ENCODE measurements around the gene GRB7. TPM values are rescaled to one million over a fixed set of nuclear protein-coding genes. Genes with fewer than 3 reads are reported as not detected.
"Not testable (repeated sequence)": the region's sequence is repeated elsewhere in the genome, so short reads cannot be mapped to it uniquely, and the experiment has no call there.

Gene GRB7
- total RNA-seq, 5 donors from 2014 or later (not counting 1 experiment from before 2014, with no cell fraction given), result 0.19 to 0.41 (median 0.30) TPM; not detected in 2

- ChIA-PET CTCF (no interaction called here), POLR2A (no interaction called here)
Observed at GRCh38 chr17:39722104-39722503, 15.6 kb upstream of the GRB7 start.

GRCh38 chr17:39722965-39723848 is 14.5 kb upstream of the GRB7 start:
- Histone ChIP-seq H3K27ac (ENCODE audit: low read length) (no peak overlapping the region), H3K9me3 (no peaks in the 10 kb centered on the region), H3K4me1 (ENCODE audit: control insufficient read depth in 1 of 2, extremely low read depth in 1 of 2, insufficient read depth in 2 of 2, low read length in 2 of 2) (peaks cover 0 to 8% of the 10 kb centered on the region in 2 experiments), H3K4me3 (ENCODE audit: control insufficient read depth in 1 of 2, extremely low read depth in 1 of 2, low read length in 1 of 2) (no peak overlapping the region), H3K27me3 (replicated peaks in 1 of 2; ENCODE audit: control insufficient read depth in 2 of 2, extremely low read depth in 1 of 2, insufficient read depth in 2 of 2, low read length in 1 of 2) (no peaks in the 10 kb centered on the region), H3K36me3 (ENCODE audit: control insufficient read depth in 2 of 2, extremely low read depth in 1 of 2, insufficient read depth in 1 of 2, low read length in 1 of 2) (peaks cover 7 to 10% of the 10 kb centered on the region in 2 donors)
- H3K27ac Mint-ChIP-seq, result no peak overlapping the region
- POLR2A ChIA-PET, result no interaction called here
- H3K27me3 Mint-ChIP-seq, result no peaks in the 10 kb centered on the region
- ATAC-seq (replicated peaks in 1 of 4) (peak in 1 of 4 experiments; percentile 40), DNase-seq (no peak)
- H3K9me3 Mint-ChIP-seq, result no peaks in the 10 kb centered on the region
- no peak overlapping the region for H3K4me3 Mint-ChIP-seq
- peaks cover 3% of the 10 kb centered on the region for H3K36me3 Mint-ChIP-seq
- WGBS (ENCODE audit: insufficient coverage), result 89% methylated on average over 12 of the region's 34 CpGs
- CTCF ChIA-PET, result no interaction called here
- peaks cover 0 to 3% (median 2%) of the 10 kb centered on the region in 3 donors for H3K4me1 Mint-ChIP-seq

More at GRCh38 chr17:39722104-39722503, 15.6 kb upstream of the GRB7 start:
- ATAC-seq (replicated peaks in 1 of 4) (no peak), DNase-seq (no peak)
- no peaks in the 10 kb centered on the region for H3K27me3 Mint-ChIP-seq
- Histone ChIP-seq H3K27ac (ENCODE audit: low read length) (no peak overlapping the region), H3K4me3 (ENCODE audit: control insufficient read depth in 1 of 2, extremely low read depth in 1 of 2, low read length in 1 of 2) (no peak overlapping the region), H3K36me3 (ENCODE audit: control insufficient read depth in 2 of 2, extremely low read depth in 1 of 2, insufficient read depth in 1 of 2, low read length in 1 of 2) (peaks cover under 1 to 6% of the 10 kb centered on the region in 2 donors), H3K27me3 (replicated peaks in 1 of 2; ENCODE audit: control insufficient read depth in 2 of 2, extremely low read depth in 1 of 2, insufficient read depth in 2 of 2, low read length in 1 of 2) (no peaks in the 10 kb centered on the region), H3K4me1 (ENCODE audit: control insufficient read depth in 1 of 2, extremely low read depth in 1 of 2, insufficient read depth in 2 of 2, low read length in 2 of 2) (no peaks in the 10 kb centered on the region), H3K9me3 (no peaks in the 10 kb centered on the region)
- peaks cover 0 to 3% (median 0%) of the 10 kb centered on the region in 3 donors for H3K4me1 Mint-ChIP-seq
- no peaks in the 10 kb centered on the region for H3K9me3 Mint-ChIP-seq
- WGBS (ENCODE audit: insufficient coverage), result 83% methylated on average over 2 of the region's 6 CpGs
- no peak overlapping the region for H3K4me3 Mint-ChIP-seq
- no peak overlapping the region for H3K27ac Mint-ChIP-seq
- peaks cover 2% of the 10 kb centered on the region for H3K36me3 Mint-ChIP-seq

- H3K4me1 ChIP-seq (ENCODE audit: control insufficient read depth in 1 of 2, extremely low read depth in 1 of 2, insufficient read depth in 2 of 2, low read length in 2 of 2), result peaks cover 4 to 19% of the 10 kb centered on the region in 2 experiments
- ATAC-seq (replicated peaks in 1 of 4), result no peak
- no peak for DNase-seq
- Mint-ChIP-seq H3K27ac (peak overlapping the region in 1 of 2 donors; percentile 52), H3K4me1 (peaks cover 13 to 17% (median 16%) of the 10 kb centered on the region in 3 donors), H3K4me3 (no peak overlapping the region), H3K27me3 (no peaks in the 10 kb centered on the region), H3K9me3 (no peaks in the 10 kb centered on the region), H3K36me3 (peaks cover 8% of the 10 kb centered on the region)
- ChIA-PET CTCF (no interaction called here), POLR2A (no interaction called here)
- H3K9me3 ChIP-seq, result no peaks in the 10 kb centered on the region
- no peak overlapping the region for H3K4me3 ChIP-seq (ENCODE audit: control insufficient read depth in 1 of 2, extremely low read depth in 1 of 2, low read length in 1 of 2)
- H3K27me3 ChIP-seq (replicated peaks in 1 of 2; ENCODE audit: control insufficient read depth in 2 of 2, extremely low read depth in 1 of 2, insufficient read depth in 2 of 2, low read length in 1 of 2), result no peaks in the 10 kb centered on the region
- 97% methylated on average over 13 of the region's 13 CpGs for WGBS (ENCODE audit: insufficient coverage)
- no peak overlapping the region for H3K27ac ChIP-seq (ENCODE audit: low read length)
- H3K36me3 ChIP-seq (ENCODE audit: control insufficient read depth in 2 of 2, extremely low read depth in 1 of 2, insufficient read depth in 1 of 2, low read length in 1 of 2), result peaks cover 10 to 24% of the 10 kb centered on the region in 2 donors
Observed at GRCh38 chr17:39724731-39725130, 13.0 kb upstream of the GRB7 start.

- H3K4me3 ChIP-seq (ENCODE audit: control insufficient read depth in 1 of 2, extremely low read depth in 1 of 2, low read length in 1 of 2); H3K27me3 Mint-ChIP-seq; ATAC-seq (replicated peaks in 1 of 4); H3K36me3 Mint-ChIP-seq; CTCF ChIA-PET; H3K9me3 ChIP-seq; POLR2A ChIA-PET; H3K9me3 Mint-ChIP-seq; H3K4me3 Mint-ChIP-seq; DNase-seq; H3K27me3 ChIP-seq (replicated peaks in 1 of 2; ENCODE audit: control insufficient read depth in 2 of 2, extremely low read depth in 1 of 2, insufficient read depth in 2 of 2, low read length in 1 of 2); H3K27ac ChIP-seq (ENCODE audit: low read length); H3K27ac Mint-ChIP-seq: not testable (repeated sequence)
- Histone ChIP-seq H3K4me1 (ENCODE audit: control insufficient read depth in 1 of 2, extremely low read depth in 1 of 2, insufficient read depth in 2 of 2, low read length in 2 of 2) (peaks cover 4 to 29% of the 10 kb centered on the region in 2 experiments), H3K36me3 (ENCODE audit: control insufficient read depth in 2 of 2, extremely low read depth in 1 of 2, insufficient read depth in 1 of 2, low read length in 1 of 2) (peaks cover 10 to 24% of the 10 kb centered on the region in 2 donors)
- WGBS (ENCODE audit: insufficient coverage), result no CpG with 5 or more reads among the region's 1 CpG
- H3K4me1 Mint-ChIP-seq, result peaks cover 15 to 21% (median 19%) of the 10 kb centered on the region in 3 donors
Observed at GRCh38 chr17:39725923-39726322, 11.8 kb upstream of the GRB7 start.

- no peaks in the 10 kb centered on the region for H3K9me3 Mint-ChIP-seq
- ChIA-PET POLR2A (no interaction called here), CTCF (no interaction called here)
- no peaks in the 10 kb centered on the region for H3K9me3 ChIP-seq
- 96% methylated on average over 5 of the region's 9 CpGs for WGBS (ENCODE audit: insufficient coverage)
- DNase-seq, result no peak
- peaks cover 8% of the 10 kb centered on the region for H3K36me3 Mint-ChIP-seq
- no peak overlapping the region for H3K4me3 Mint-ChIP-seq
- peaks cover 15 to 22% (median 21%) of the 10 kb centered on the region in 3 donors for H3K4me1 Mint-ChIP-seq
- H3K27me3 ChIP-seq (replicated peaks in 1 of 2; ENCODE audit: control insufficient read depth in 2 of 2, extremely low read depth in 1 of 2, insufficient read depth in 2 of 2, low read length in 1 of 2), result no peaks in the 10 kb centered on the region
- peaks cover 10 to 24% of the 10 kb centered on the region in 2 donors for H3K36me3 ChIP-seq (ENCODE audit: control insufficient read depth in 2 of 2, extremely low read depth in 1 of 2, insufficient read depth in 1 of 2, low read length in 1 of 2)
- no peak overlapping the region for H3K27ac Mint-ChIP-seq
- H3K27me3 Mint-ChIP-seq, result no peaks in the 10 kb centered on the region
- H3K27ac ChIP-seq (ENCODE audit: low read length), result no peak overlapping the region
- H3K4me1 ChIP-seq (ENCODE audit: control insufficient read depth in 1 of 2, extremely low read depth in 1 of 2, insufficient read depth in 2 of 2, low read length in 2 of 2), result peaks cover 4 to 31% of the 10 kb centered on the region in 2 experiments
- no peak for ATAC-seq (replicated peaks in 1 of 4)
- H3K4me3 ChIP-seq (ENCODE audit: control insufficient read depth in 1 of 2, extremely low read depth in 1 of 2, low read length in 1 of 2), result no peak overlapping the region
Observed at GRCh38 chr17:39726617-39727016, 11.1 kb upstream of the GRB7 start.

GRCh38 chr17:39727556-39727955 is 10.2 kb upstream of the GRB7 start:
- H3K4me3 ChIP-seq (ENCODE audit: control insufficient read depth in 1 of 2, extremely low read depth in 1 of 2, low read length in 1 of 2), result no peak overlapping the region
- WGBS (ENCODE audit: insufficient coverage), result 95% methylated on average over 9 of the region's 10 CpGs

More at GRCh38 chr17:39727556-39727955, 10.2 kb upstream of the GRB7 start:
- Histone ChIP-seq H3K4me1 (ENCODE audit: control insufficient read depth in 1 of 2, extremely low read depth in 1 of 2, insufficient read depth in 2 of 2, low read length in 2 of 2) (peaks cover 4 to 31% of the 10 kb centered on the region in 2 experiments), H3K9me3 (no peaks in the 10 kb centered on the region), H3K27ac (ENCODE audit: low read length) (no peak overlapping the region), H3K27me3 (replicated peaks in 1 of 2; ENCODE audit: control insufficient read depth in 2 of 2, extremely low read depth in 1 of 2, insufficient read depth in 2 of 2, low read length in 1 of 2) (no peaks in the 10 kb centered on the region), H3K36me3 (ENCODE audit: control insufficient read depth in 2 of 2, extremely low read depth in 1 of 2, insufficient read depth in 1 of 2, low read length in 1 of 2) (peaks cover 10 to 24% of the 10 kb centered on the region in 2 donors)
- DNase-seq (no peak), ATAC-seq (replicated peaks in 1 of 4) (no peak)
- Mint-ChIP-seq H3K27me3 (no peaks in the 10 kb centered on the region), H3K4me3 (no peak overlapping the region), H3K27ac (no peak overlapping the region), H3K4me1 (peaks cover 15 to 22% (median 21%) of the 10 kb centered on the region in 3 donors), H3K9me3 (no peaks in the 10 kb centered on the region), H3K36me3 (peaks cover 8% of the 10 kb centered on the region)
- CTCF ChIA-PET, result no interaction called here
- POLR2A ChIA-PET, result no interaction called here

All from T-cell (primary cell).